Renal cortex interstitium (tissue), 11 donors: ENCODE results near the gene CENPF. TPM values are rescaled to one million over a fixed set of nuclear protein-coding genes. Genes with fewer than 3 reads are reported as not detected.
"Not testable (repeated sequence)": the region's sequence is repeated elsewhere in the genome, so short reads cannot be mapped to it uniquely, and the experiment has no call there.

ENCODE experiments used
- DNase-seq, 11 donors: peaks; one replicate each; pipeline ENCODE4 v3.0.0-alpha.2; 2013; ENCODE audit warnings: low read depth in 9 of 11, low spot score in 4 of 11; ENCODE audit errors: extremely low read depth in 1 of 11
- polyA plus RNA-seq, 3 donors: library from polyadenylated mRNA; unstranded; fragments of 120-200 nt; gene quantifications; one replicate each; pipeline ENCODE4 v1.2.1, GENCODE V29; 2013; ENCODE audit not compliant: insufficient read length in 3 of 3

Gene CENPF
- polyA plus RNA-seq, 3 donors = 74.9 to 135 (median 112) TPM

- no peak for DNase-seq
These were observed 37.6 kb downstream of the CENPF start for GRCh38 chr1:214640431-214641213.

- no peak for DNase-seq
These were observed 38.4 kb downstream of the CENPF start for GRCh38 chr1:214641214-214641895.

GRCh38 chr1:214643030-214643429 lies 40.0 kb downstream of the CENPF start:
- DNase-seq = no peak

GRCh38 chr1:214645712-214646111 lies 42.7 kb downstream of the CENPF start:
- DNase-seq = no peak

GRCh38 chr1:214648801-214649200 lies 45.8 kb downstream of the CENPF start:
- DNase-seq = no peak

GRCh38 chr1:214649607-214650006 lies 46.6 kb downstream of the CENPF start:
- no peak for DNase-seq

- DNase-seq = no peak
These were observed 47.7 kb downstream of the CENPF start for GRCh38 chr1:214650664-214651063.

- no peak for DNase-seq
These were observed 54.3 kb downstream of the CENPF start for GRCh38 chr1:214657299-214657698.

GRCh38 chr1:214658175-214658574 lies 55.2 kb downstream of the CENPF start:
- DNase-seq = no peak

GRCh38 chr1:214658785-214659184 lies 55.8 kb downstream of the CENPF start:
- peak in 9 of 11 donors; percentile 18 to 37 (median 23) for DNase-seq

- no peak for DNase-seq
These were observed 57.2 kb downstream of the CENPF start for GRCh38 chr1:214660190-214660589.

GRCh38 chr1:214660900-214661299 lies 57.9 kb downstream of the CENPF start:
- peak in 9 of 11 donors; percentile 29 to 51 (median 38) for DNase-seq

- DNase-seq = no peak
These were observed 59.3 kb downstream of the CENPF start for GRCh38 chr1:214662223-214662785.

- DNase-seq = no peak
These were observed 61.8 kb downstream of the CENPF start for GRCh38 chr1:214664651-214665433.

- DNase-seq = no peak
These were observed 62.7 kb downstream of the CENPF start for GRCh38 chr1:214665606-214666110.

GRCh38 chr1:214666674-214667073 lies 63.7 kb downstream of the CENPF start:
- no peak for DNase-seq

GRCh38 chr1:214670098-214670497 lies 67.1 kb downstream of the CENPF start:
- peak in 9 of 11 donors; percentile 17 to 50 (median 27) for DNase-seq

GRCh38 chr1:214673029-214673428 lies 70.0 kb downstream of the CENPF start:
- DNase-seq = not testable (repeated sequence)

GRCh38 chr1:214673576-214673975 lies 70.6 kb downstream of the CENPF start:
- no peak for DNase-seq
